Fibroblast of lung (primary cell): ENCODE measurements around the gene PWWP2B. TPM values are rescaled to one million over a fixed set of nuclear protein-coding genes. Genes with fewer than 3 reads are reported as not detected.
A peak's percentile ranks its signal among the peaks of the same experiment; 100 is the strongest.

Experiments
- DNase-seq, 2 donors: peaks; one replicate each; pipeline versions ENCODE4 v3.0.0 to v3.0.0-alpha.2; 2010; ENCODE audit warnings: low read depth in 2 of 2
- H2AFZ ChIP-seq: 2 replicates; pipeline ENCODE4 v1.5.1; 2012; ENCODE audit warnings: low read length, control low read depth, inconsistent platforms
- H3K27ac ChIP-seq: 2 replicates; pipeline ENCODE4 v1.5.1; 2011; ENCODE audit warnings: low read length, control low read depth; ENCODE audit not compliant: insufficient read depth
- H3K27me3 ChIP-seq: 2 replicates; pipeline ENCODE4 v1.5.1; 2011; ENCODE audit warnings: mild to moderate bottlenecking, low read length; ENCODE audit not compliant: control insufficient read depth, insufficient read depth
- H3K36me3 ChIP-seq: 2 replicates; pipeline ENCODE4 v1.5.1; 2011; ENCODE audit warnings: low read length; ENCODE audit not compliant: control insufficient read depth, insufficient read depth
- H3K4me1 ChIP-seq: 2 replicates; pipeline ENCODE4 v1.5.1; 2011; ENCODE audit warnings: low read length; ENCODE audit not compliant: control insufficient read depth, insufficient read depth; ENCODE audit errors: extremely low read depth
- H3K4me2 ChIP-seq: 2 replicates; pipeline ENCODE4 v1.5.1; 2011; ENCODE audit warnings: low read length, control low read depth; ENCODE audit not compliant: insufficient read depth; ENCODE audit errors: extremely low read depth
- H3K4me3 ChIP-seq, 4 experiments: fragments of 200-600 bp in 1 of 4; sonication (generic) in 1 of 4; replicated peaks in 1 of 4; 2 replicates each; pipeline ENCODE4 v1.5.1; 2011 to 2016; ENCODE audit warnings: low read length in 4 of 4, low read depth in 3 of 4, mild to moderate bottlenecking in 3 of 4, control low read depth in 2 of 4, inconsistent platforms in 1 of 4, mixed read lengths in 1 of 4; ENCODE audit not compliant: insufficient read depth in 1 of 4; ENCODE audit errors: control extremely low read depth in 1 of 4
- H3K79me2 ChIP-seq: 2 replicates; pipeline ENCODE4 v1.5.1; 2012; ENCODE audit warnings: mild to moderate bottlenecking, low read length, inconsistent platforms; ENCODE audit not compliant: control insufficient read depth, insufficient read depth
- H3K9ac ChIP-seq: 2 replicates; pipeline ENCODE4 v1.5.1; 2011; ENCODE audit warnings: mild to moderate bottlenecking, low read length, control low read depth; ENCODE audit not compliant: insufficient read depth
- H3K9me3 ChIP-seq: 2 replicates; pipeline ENCODE4 v1.5.1; 2012; ENCODE audit warnings: low read depth, low read length; ENCODE audit not compliant: control insufficient read depth, insufficient read depth
- H4K20me1 ChIP-seq: 2 replicates; pipeline ENCODE4 v1.5.1; 2011; ENCODE audit warnings: low read length; ENCODE audit not compliant: control insufficient read depth, insufficient read depth; ENCODE audit errors: extremely low read depth
- EZH2 ChIP-seq: IDR thresholded peaks from 2 replicates; pipeline ENCODE4 v1.5.1; 2012; ENCODE audit warnings: low read length, control low read depth, mild to moderate bottlenecking; ENCODE audit errors: missing control alignments
- polyA plus RNA-seq, 2 donors: library from polyadenylated mRNA; depleted of rRNA in 1 of 2; stranded (reverse) in 1 of 2; unstranded in 1 of 2; fragments of >200 nt; gene quantifications; 2 replicates each; pipeline ENCODE4 v1.2.1, GENCODE V29; 2011 to 2012; ENCODE audit warnings: missing spikeins in 1 of 2
- total RNA-seq: library from RNA; depleted of rRNA; stranded (reverse); fragments of >200 nt; gene quantifications from 2 replicates; pipeline ENCODE4 v1.2.1, GENCODE V29; 2014
- TF ChIP-seq, protein P1 (sequence below), 2 donors: IDR thresholded peaks in 1 of 2; conservative IDR thresholded peaks in 1 of 2; 1 replicate in 1 of 2; 2 replicates in 1 of 2; pipeline ENCODE4 v1.5.1; 2011 to 2012; ENCODE audit warnings: low read length in 2 of 2, control low read depth in 1 of 2, inconsistent platforms in 1 of 2, low read depth in 1 of 2, mild to moderate bottlenecking in 1 of 2

PWWP2B gene
- total and polyA plus RNA-seq, 2 donors (not counting 1 experiment from before 2014, with no cell fraction given): 1.5 to 15.9 TPM

DNA sequence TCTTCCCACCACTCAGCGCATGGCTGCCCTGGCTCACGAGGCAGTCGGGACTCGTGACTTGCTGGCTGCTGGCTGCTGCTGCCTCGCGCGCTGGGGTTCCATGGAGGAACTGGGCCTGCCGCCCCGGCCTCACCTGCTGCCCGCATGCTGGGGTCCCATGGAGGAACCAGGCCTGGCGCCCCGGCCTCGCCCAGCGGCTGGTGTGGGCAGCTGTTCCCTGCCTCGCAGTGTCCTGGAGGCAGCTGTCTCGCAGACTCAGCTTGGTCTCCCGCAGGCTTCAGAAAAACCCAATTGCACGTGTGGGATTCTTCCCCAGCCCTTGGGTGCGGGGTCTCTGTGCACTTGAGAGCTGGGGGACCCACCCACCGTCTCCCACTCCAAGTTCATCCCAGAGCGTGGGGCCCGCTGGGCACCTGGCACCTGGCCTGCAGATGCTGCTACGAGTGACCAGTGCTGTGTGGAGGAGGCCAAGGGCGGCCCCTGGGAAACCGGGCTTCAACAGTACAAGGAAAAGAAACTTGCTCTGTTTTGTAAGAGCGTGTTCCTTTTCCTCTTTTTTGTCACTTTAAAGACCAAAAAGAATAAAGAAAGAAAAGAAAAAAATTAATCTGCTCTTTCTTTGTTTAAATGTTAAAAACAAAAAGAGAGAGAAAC, 20.4 kb downstream of the PWWP2B start:
- H3K27me3 ChIP-seq: no peaks in the 10 kb centered on the region
- H2AFZ ChIP-seq: no peak overlapping the region
- no peak overlapping the region for H3K27ac ChIP-seq
- H3K4me3 ChIP-seq: no peak overlapping the region
- H3K9me3 ChIP-seq: no peaks in the 10 kb centered on the region
- no peaks in the 10 kb centered on the region for H3K79me2 ChIP-seq
- no peaks in the 10 kb centered on the region for H3K36me3 ChIP-seq
- H3K4me2 ChIP-seq: no peak overlapping the region
- no peak overlapping the region for H3K9ac ChIP-seq
- H3K4me1 ChIP-seq: peaks cover 8% of the 10 kb centered on the region
- no peak for DNase-seq
- TF ChIP-seq, protein P1, sequence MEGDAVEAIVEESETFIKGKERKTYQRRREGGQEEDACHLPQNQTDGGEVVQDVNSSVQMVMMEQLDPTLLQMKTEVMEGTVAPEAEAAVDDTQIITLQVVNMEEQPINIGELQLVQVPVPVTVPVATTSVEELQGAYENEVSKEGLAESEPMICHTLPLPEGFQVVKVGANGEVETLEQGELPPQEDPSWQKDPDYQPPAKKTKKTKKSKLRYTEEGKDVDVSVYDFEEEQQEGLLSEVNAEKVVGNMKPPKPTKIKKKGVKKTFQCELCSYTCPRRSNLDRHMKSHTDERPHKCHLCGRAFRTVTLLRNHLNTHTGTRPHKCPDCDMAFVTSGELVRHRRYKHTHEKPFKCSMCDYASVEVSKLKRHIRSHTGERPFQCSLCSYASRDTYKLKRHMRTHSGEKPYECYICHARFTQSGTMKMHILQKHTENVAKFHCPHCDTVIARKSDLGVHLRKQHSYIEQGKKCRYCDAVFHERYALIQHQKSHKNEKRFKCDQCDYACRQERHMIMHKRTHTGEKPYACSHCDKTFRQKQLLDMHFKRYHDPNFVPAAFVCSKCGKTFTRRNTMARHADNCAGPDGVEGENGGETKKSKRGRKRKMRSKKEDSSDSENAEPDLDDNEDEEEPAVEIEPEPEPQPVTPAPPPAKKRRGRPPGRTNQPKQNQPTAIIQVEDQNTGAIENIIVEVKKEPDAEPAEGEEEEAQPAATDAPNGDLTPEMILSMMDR (conservative IDR thresholded peaks at IDR 0.05 in 1 of 2, IDR thresholded peaks at IDR 0.05 in 1 of 2; ENCODE audit: low read depth in 1 of 2, low read length in 2 of 2): no peak
- no peaks in the 10 kb centered on the region for H4K20me1 ChIP-seq

DNA sequence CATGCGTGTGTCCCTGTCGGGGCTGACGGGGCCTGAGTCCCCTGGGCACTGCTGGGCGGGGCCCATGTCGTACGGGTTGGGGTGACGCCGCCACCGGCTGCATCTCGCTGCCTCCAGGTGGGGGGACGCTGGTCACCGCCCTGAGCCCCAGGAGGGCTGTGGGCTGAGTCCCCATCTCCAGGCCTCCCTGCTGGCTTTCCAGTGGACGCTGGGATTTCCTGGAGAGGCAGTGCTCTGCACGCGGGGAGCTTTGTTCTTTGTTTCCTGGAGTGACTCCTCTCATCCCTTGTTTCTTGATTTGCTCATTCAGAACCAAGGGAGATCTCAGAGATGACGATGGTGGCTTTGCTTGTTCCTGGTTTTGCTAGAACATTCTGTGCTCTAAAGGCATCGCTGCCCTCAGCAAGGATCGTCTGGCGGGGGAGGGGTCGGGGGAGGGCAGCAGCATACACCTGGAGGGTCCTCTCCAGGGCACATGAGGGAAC, 21.0 kb downstream of the PWWP2B start:
- Histone ChIP-seq H4K20me1 (no peaks in the 10 kb centered on the region), H3K9ac (no peak overlapping the region), H3K4me2 (no peak overlapping the region), H3K36me3 (no peaks in the 10 kb centered on the region), H3K79me2 (no peaks in the 10 kb centered on the region), H3K9me3 (no peaks in the 10 kb centered on the region), H3K27ac (no peak overlapping the region), H3K4me3 (no peak overlapping the region), H2AFZ (no peak overlapping the region), H3K27me3 (no peaks in the 10 kb centered on the region), H3K4me1 (peaks cover 10% of the 10 kb centered on the region)
- DNase-seq: no peak
- TF ChIP-seq EZH2: no peak
- TF ChIP-seq, protein P1 (conservative IDR thresholded peaks at IDR 0.05 in 1 of 2, IDR thresholded peaks at IDR 0.05 in 1 of 2; ENCODE audit: low read depth in 1 of 2, low read length in 2 of 2): no peak

DNA sequence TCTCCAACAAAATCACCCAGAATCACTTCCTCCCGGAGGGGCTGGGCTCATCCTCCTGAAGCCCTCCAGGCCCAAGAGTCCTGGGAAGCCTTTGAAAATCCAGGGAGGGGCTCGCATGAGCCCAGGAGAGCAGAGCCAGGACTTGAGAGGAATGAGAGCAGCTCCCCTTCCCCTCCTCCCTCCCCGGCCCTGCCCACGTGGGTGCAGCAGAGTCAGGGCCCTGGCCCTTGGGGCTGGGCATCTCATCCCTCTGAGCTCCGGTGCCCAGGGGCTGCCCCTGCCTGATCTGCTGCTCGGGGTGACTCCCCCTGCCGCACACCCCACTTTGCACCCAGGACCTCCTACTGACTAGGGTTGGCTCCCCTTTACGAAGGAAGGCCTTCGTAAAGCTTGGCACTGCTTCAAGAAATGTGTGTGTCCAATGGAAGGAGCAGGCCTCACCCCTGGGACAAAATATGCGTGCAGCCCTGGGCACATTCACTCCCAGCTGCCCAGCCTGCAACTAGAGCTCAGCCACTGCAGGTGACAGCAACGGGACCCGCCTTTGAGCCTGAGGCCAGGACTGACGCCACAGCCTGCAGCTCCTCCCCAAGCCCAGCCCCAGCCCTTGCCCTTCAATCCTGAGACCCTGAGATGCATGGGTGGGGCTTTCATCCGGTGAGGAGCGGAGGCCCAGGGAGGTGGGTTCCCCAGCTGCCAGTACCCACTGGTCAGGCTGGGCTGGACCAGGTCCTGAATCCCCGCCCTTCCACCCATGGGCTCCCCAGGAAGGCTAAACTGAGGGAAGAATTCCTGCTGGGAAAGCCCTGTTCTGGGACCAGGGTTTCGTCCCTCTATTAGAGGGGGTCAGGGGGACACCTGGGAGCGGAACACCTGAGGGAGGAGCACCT, 21.8 kb downstream of the PWWP2B start:
- no peak for TF ChIP-seq EZH2
- TF ChIP-seq, protein P1 (conservative IDR thresholded peaks at IDR 0.05 in 1 of 2, IDR thresholded peaks at IDR 0.05 in 1 of 2; ENCODE audit: low read depth in 1 of 2, low read length in 2 of 2): no peak
- no peak overlapping the region for H3K4me3 ChIP-seq
- no peak overlapping the region for H3K9ac ChIP-seq
- no peak overlapping the region for H3K27ac ChIP-seq
- H3K79me2 ChIP-seq: no peaks in the 10 kb centered on the region
- H3K4me1 ChIP-seq: peaks cover 15% of the 10 kb centered on the region
- H4K20me1 ChIP-seq: no peaks in the 10 kb centered on the region
- H3K36me3 ChIP-seq: no peaks in the 10 kb centered on the region
- peak in 1 of 2 donors; percentile 22 for DNase-seq
- no peak overlapping the region for H3K4me2 ChIP-seq
- H2AFZ ChIP-seq: no peak overlapping the region
- no peaks in the 10 kb centered on the region for H3K27me3 ChIP-seq
- no peaks in the 10 kb centered on the region for H3K9me3 ChIP-seq
